Lung microvascular endothelial cell (primary cell): ENCODE data around the gene VAT1. TPM values are rescaled to one million over a fixed set of nuclear protein-coding genes. Genes with fewer than 3 reads are reported as not detected.
"Not testable (repeated sequence)": the region's sequence is repeated elsewhere in the genome, so short reads cannot be mapped to it uniquely, and the experiment has no call there.

ENCODE experiments used
- DNase-seq, 2 donors: peaks; one replicate each; pipeline versions ENCODE4 v3.0.0 to v3.0.0-alpha.2; 2010; ENCODE audit warnings: low read depth in 2 of 2
- total RNA-seq: library from RNA; depleted of rRNA; stranded (reverse); fragments of >200 nt; gene quantifications from 2 replicates; pipeline ENCODE4 v1.2.1, GENCODE V29; 2014

VAT1 gene
- total RNA-seq, result 155 and 161 TPM in 2 replicates

DNA sequence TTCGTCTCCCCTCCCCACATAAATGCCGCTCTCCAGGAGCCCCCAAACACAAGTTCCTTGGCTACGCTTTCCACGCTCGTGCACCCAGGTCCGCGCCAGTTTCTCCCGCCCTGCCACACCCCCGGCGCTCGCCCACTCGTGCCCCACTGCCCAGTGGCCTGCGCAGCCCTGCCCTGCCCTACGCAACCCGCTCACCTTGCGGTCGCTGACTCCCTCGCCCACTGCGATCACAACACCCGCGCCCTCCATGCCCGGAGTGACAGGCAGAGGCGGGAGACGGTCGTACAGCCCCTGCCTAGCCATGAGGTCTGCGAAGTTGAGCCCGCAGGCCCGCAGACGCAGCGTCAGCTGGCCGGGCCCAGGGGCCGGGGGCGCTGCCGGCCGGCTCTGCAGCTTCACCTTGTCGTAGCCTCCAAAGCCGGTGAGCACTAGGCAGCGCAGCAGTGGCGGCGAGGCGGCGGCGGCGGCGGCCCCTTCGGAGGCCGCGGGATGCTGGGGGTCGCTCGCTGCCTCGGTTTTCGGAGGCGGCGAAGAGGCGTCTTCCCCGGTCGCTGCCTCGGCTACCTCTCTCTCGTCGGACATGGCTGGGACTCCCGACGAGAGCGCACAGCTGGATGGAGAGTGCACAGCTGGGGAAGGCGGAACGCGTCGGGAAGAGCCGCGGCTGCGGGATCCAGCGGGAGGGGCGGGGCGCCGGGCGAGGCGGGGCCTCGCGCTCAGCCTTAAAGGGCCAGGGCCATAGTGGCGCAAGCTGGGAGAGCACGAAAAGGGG, at the start of gene VAT1:
Gene VAT1, minus strand, starts transcription at position 645 of the 772 bp plus-strand sequence. Its CDS starts 63 bp downstream, at position 582.
- peak; percentile 76 to 78 for DNase-seq

GRCh38 chr17:43070872-43071271, 48.7 kb upstream of the VAT1 start:
- DNase-seq, result no peak

DNA sequence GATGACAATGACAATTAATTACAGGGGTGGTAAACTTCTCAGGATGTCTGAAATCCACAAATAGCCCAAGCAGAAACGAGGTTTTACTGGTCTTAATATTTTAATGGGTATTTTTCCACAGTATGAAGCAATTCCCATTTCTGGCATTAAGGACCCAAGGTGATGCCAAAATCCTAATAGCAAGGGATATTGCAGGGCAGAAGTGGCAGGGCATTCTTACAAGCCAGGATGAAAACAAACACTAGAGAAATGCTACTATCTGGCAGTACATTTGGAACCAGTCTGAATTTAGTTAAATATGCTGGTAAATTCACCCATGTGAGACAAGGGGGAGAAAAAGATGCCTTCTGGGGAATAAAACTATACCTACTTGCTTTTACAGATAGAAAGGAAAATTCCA, 48.1 kb upstream of the VAT1 start:
- DNase-seq, result no peak

GRCh38 chr17:43069368-43069898, 47.2 kb upstream of the VAT1 start:
- no peak for DNase-seq

DNA sequence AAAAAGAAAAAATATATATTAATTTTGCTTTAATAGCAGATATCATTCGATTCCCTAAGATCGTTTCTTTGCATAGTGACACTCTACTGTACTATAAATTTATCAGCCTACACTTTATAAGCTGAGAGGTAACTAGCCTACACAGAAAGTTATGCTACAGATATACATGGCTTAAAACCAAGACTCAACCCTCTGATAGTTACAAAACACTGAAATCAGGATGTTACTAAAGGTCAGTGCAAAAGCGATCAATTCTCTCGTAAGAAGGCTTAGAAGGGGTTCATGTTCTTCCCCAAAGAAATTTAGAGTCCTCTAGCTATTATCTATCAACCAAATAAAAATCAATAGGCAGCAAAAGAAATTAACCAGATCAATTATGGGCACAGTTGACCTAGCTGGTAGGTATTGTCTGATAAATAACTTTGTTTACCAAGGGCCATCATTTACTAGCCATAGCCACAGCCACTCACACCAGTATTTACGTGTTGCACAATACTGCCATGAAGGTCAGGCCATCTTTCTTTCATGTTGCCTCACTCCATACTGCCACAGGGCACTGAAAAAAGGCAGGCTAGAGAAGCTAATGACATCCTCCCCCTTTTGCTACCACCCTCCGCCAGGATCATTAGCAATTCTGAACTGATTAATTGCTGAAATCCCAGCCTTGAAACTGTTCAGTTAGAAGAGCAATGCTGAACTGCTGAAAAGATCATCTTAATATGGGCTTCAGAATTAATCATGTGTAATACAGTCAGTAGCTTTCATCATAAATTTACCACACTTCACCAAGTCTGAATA, 46.6 kb upstream of the VAT1 start:
- no peak for DNase-seq

GRCh38 chr17:43062984-43063638, 40.9 kb upstream of the VAT1 start:
- no peak for DNase-seq

DNA sequence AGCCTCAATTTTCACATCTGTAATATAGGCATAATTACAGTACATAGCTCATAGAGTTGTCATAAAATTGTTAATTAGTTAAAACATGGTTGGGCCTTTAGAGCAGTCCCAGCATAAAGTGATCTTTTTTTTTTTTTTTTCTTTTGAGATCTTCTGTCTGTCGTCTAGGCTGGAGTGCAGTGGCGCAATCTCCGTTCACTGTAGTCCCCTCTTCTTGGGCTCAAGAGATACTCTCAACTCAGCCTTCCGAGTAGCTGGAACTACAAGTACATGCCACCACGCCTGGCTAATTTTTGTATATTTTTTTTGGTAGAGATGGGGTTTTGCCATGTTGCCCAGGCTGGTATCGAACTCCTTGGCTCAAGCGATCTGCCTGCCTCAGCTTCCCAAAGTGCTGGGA, 33.9 kb upstream of the VAT1 start:
- no peak for DNase-seq

GRCh38 chr17:43053008-43053407, 30.8 kb upstream of the VAT1 start:
- not testable (repeated sequence) for DNase-seq

DNA sequence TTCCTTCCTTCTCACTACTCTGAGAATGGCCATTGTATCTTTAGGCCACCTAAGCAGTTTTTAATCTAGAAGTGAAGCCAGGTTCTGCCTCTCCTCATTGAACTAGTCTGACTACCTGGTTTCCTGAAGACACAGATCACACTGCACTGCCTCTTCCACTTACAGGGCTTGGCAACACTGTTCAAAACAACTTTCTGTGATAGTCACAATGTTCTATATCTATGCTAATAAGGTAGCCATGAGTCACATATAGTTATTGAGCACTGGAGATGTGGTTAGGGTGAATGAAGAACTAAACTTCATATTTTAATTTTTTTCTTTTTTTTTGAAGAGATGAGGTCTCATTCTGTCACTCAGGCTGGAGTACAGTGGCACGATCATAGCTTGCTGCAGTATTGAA, 29.8 kb upstream of the VAT1 start:
- no peak for DNase-seq

GRCh38 chr17:43044024-43044423, 21.8 kb upstream of the VAT1 start:
- no peak for DNase-seq

DNA sequence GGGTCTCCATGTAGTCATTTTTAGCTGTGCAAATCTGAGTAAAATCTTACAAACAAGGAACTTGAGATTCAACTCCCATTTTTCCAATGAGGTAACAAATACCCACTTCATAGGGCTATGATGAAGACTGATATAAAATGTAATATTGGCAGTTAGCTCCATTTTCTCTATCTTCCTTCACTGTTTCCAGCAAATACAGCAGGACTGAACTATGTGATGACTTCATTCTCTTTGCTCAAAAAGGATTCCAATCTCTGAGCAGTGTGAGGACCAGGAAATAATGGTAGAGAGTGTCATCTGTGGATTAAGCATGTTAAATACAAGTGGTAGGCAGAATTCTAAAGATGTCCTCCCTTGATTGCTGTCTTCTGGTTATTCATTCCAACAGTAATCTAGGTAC, 21.1 kb upstream of the VAT1 start:
- no peak for DNase-seq

DNA sequence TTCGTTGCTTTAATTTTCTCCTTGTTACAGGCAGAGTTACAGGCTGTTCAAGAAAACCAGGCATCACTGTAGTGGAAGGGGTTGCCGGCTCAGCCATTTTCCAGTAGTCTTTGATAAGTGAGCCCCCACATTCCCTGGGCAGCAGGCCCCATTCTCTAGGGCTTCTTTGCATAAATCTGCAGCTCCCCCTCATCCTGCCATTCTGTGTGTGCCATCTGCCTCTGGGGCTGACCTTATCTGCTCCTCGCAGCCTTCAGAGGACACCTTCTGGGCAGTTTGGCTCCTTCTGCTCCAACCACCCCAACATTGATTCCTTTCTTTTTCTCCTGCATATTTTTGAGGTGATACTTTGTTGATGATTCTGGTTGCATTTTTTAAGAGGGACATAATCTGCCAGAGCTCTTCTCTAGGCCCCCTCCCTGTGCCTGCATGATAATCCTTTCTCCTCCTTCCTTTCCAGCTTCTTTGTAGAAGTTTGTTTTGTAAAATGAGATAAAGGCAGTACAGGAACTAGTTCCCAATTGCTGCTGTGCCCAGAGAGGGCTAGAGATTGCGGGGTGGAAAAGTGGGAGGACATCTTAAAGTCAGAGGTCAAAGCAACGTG, 19.9 kb upstream of the VAT1 start:
- no peak for DNase-seq

DNA sequence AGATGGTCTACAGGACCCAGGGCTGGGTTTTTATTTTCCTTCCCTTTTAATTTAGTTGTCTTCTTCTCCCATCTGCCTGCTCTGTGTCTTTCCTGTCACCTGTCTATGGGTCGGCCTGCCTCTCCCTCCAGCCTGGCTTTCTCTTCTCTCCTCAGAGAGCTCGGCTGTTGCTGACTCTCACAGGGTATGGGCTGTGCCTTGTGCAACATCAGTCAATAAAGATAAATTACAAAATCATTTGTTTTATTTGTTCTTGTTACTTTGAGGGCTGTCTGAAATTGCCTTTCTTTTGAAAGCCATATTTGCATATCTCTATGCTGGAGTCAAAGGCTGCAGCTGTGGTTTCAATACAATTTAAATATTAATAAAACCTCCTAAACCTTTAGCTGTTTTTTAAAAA, 18.5 kb upstream of the VAT1 start:
- DNase-seq, result no peak

DNA sequence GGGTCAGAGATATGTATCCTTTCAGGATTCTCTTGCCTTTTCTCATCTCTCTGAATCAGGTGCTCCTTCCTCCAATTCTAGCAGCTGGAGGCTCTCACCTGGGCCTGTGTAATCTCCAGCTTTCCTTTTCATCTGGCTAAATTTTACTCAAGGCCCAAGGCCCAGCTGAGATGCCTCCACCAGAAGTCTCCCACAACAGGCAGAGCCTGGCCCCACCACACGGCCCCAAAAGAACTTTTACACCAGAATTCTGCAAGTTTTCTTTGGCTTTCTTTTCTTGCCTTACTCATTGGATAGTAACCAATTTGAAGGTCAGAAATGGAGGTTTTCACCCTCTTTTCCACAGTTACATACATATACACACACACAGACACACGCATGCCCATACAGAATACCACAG, 17.5 kb upstream of the VAT1 start:
- DNase-seq, result no peak

- DNase-seq, result no peak
Measured at GRCh38 chr17:43034894-43035293, 12.7 kb upstream of the VAT1 start.

- DNase-seq, result no peak
Measured at GRCh38 chr17:43033948-43034881, 12.0 kb upstream of the VAT1 start.

DNA sequence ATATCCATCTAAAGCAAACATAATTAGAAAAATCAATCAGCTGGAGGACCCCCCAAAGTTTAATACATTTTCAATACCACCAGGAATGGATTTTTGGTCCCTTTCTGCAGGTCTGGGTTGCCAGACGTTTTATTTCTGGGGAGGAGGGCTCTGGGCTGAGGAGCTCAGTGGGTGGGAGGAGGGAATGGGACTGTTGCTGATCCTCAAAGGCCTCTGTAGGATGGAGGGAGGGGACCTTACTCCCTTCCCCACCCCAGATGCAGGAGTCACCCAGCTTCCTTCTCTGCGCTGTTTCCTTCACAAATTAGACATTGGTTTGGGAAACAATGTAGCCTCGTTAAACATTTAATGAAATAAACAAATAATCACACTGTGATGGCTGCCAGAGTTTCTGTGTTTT, 9.5 kb upstream of the VAT1 start:
- DNase-seq, result no peak

DNA sequence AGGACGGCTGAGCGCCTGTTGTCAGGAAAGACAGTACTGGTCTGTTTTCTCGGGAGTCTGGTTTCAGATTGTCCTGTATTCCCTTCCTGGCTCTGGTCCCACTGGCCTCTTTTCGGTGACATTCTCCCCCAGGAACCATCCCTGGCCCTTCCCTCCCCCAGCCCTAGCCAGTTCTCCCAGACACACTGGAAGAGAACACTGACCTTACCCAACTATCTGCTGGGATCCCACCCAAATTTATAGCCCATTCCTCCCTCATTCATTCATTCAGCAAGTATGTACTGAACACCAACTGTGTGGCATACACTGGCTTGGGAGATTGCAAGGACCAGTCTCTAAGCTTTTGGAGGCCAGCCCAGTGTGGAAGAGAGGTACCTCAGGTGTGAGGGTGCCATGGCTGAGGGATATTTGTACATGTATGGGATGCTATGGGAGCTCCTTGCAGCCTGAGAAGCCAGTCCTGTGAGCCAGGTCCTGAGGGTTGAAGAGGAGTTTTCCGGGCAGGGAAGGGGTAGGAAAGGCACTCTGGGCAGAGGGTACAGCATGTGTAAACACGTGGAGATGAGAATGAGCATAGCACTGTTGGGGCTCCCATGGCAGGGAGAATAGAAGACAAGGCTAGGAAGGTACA, 8.1 kb upstream of the VAT1 start:
- no peak for DNase-seq

DNA sequence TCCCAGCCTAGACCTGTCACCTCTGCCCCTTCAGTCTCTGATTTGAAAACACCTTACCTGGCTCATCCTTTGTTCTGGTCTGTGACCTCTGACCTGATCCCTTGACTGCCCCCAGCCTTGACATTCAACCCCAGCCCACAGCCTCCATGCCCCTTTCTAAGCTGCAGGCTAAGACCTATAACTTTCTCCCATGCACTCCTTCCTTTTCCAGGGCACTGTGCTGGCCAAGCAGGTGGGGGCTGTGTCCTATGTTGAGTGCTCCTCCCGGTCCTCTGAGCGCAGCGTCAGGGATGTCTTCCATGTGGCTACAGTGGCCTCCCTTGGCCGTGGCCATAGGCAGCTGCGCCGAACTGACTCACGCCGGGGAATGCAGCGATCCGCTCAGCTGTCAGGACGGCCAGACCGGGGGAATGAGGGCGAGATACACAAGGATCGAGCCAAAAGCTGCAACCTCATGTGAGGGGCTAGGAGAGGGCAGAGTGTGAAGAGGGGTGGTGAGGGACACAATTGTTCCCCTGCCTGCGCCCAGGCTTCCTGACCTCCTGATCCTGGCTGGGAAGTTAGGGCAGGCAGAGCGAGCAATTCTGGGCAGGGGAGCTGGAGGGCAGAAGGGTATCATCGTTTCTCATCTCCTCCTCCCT, 6.2 kb upstream of the VAT1 start:
- DNase-seq, result no peak
